ENCODE data around the gene MYH8. TPM values are rescaled to one million over a fixed set of nuclear protein-coding genes. Genes with fewer than 3 reads are reported as not detected.
A peak's percentile ranks its signal among the peaks of the same experiment; 100 is the strongest.

The MYH8 gene
- total RNA-seq, 4 donors from 2014 or later = not detected

GRCh38 chr17:10385871-10386270 is 35.9 kb downstream of the MYH8 start:
- in situ Hi-C loops (cut with MboI; ENCODE audit: low pct_ligation_motif_present in 1 of 4, low pct_unique_long_range_greater_than_20kb in 1 of 4, low sequenced_read_pairs in 3 of 4) = no loop called here
- intact Hi-C loops (cut with DNase I; ENCODE audit: low total_unique reads) = no loop called here

GRCh38 chr17:10384175-10384574 is 37.6 kb downstream of the MYH8 start:
- WGBS, 2 donors (ENCODE audit: low coverage in 1 of 2) = 17 to 60% methylated on average over 1 to 8 of the region's 8 CpGs
- TF ChIP-seq EP300 (IDR thresholded peaks at IDR 0.05; ENCODE audit: low read depth) (no peak), POLR2AphosphoS5 (IDR thresholded peaks at IDR 0.05) (peak in 2 of 3 donors; percentile 45 to 75), POLR2A (IDR thresholded peaks at IDR 0.05) (no peak)
- in situ Hi-C loops (cut with MboI; ENCODE audit: low pct_ligation_motif_present in 1 of 4, low pct_unique_long_range_greater_than_20kb in 1 of 4, low sequenced_read_pairs in 3 of 4) = no loop called here
- Histone ChIP-seq H3K9me3 (no peaks in the 10 kb centered on the region), H3K27me3 (no peaks in the 10 kb centered on the region), H3K4me1 (no peaks in the 10 kb centered on the region), H3K4me3 (no peak overlapping the region), H3K27ac (no peak overlapping the region), H3K36me3 (no peaks in the 10 kb centered on the region)
- DNase-seq = no peak
- intact Hi-C loops (cut with DNase I; ENCODE audit: low total_unique reads) = no loop called here

More at GRCh38 chr17:10385871-10386270, 35.9 kb downstream of the MYH8 start:
- H3K27ac ChIP-seq = no peak overlapping the region
- H3K4me1 ChIP-seq = no peaks in the 10 kb centered on the region
- no peaks in the 10 kb centered on the region for H3K36me3 ChIP-seq
- WGBS, 2 donors (ENCODE audit: low coverage in 1 of 2) = 67 to 78% methylated on average over 1 to 6 of the region's 6 CpGs
- H3K27me3 ChIP-seq = no peaks in the 10 kb centered on the region
- DNase-seq = no peak
- no peak for TF ChIP-seq POLR2A (IDR thresholded peaks at IDR 0.05)
- TF ChIP-seq POLR2AphosphoS5 (IDR thresholded peaks at IDR 0.05) = no peak
- TF ChIP-seq CTCF (IDR thresholded peaks at IDR 0.05) = no peak
- no peak for TF ChIP-seq EP300 (IDR thresholded peaks at IDR 0.05; ENCODE audit: low read depth)
- no peak overlapping the region for H3K4me3 ChIP-seq
- H3K9me3 ChIP-seq = no peaks in the 10 kb centered on the region

GRCh38 chr17:10380631-10381408 is 40.9 kb downstream of the MYH8 start:
- Histone ChIP-seq H3K4me3 (no peak overlapping the region), H3K27me3 (no peaks in the 10 kb centered on the region), H3K27ac (no peak overlapping the region), H3K36me3 (no peaks in the 10 kb centered on the region), H3K9me3 (no peaks in the 10 kb centered on the region), H3K4me1 (no peaks in the 10 kb centered on the region)
- TF ChIP-seq EP300 (IDR thresholded peaks at IDR 0.05; ENCODE audit: low read depth) (no peak), POLR2A (IDR thresholded peaks at IDR 0.05) (no peak), POLR2AphosphoS5 (IDR thresholded peaks at IDR 0.05) (no peak), CTCF (IDR thresholded peaks at IDR 0.05) (no peak)
- in situ Hi-C loops (cut with MboI; ENCODE audit: low pct_ligation_motif_present in 1 of 4, low pct_unique_long_range_greater_than_20kb in 1 of 4, low sequenced_read_pairs in 3 of 4) = no loop called here
- intact Hi-C loops (cut with DNase I; ENCODE audit: low total_unique reads) = no loop called here
- 77% methylated on average over 3 of the region's 3 CpGs; no CpG with 5 or more reads in 1 of the 2 donors for WGBS, 2 donors (ENCODE audit: low coverage in 1 of 2)
- DNase-seq = no peak

GRCh38 chr17:10372906-10373305 is 48.8 kb downstream of the MYH8 start, which contains the start of gene MYH13:
TSS of gene MYH13 (minus strand) at chr17:10373006. CDS start at chr17:10364530, 8,476 bp downstream.
- TF ChIP-seq CTCF (IDR thresholded peaks at IDR 0.05) (no peak), POLR2A (IDR thresholded peaks at IDR 0.05) (no peak), EP300 (IDR thresholded peaks at IDR 0.05; ENCODE audit: low read depth) (no peak), POLR2AphosphoS5 (IDR thresholded peaks at IDR 0.05) (no peak)
- intact Hi-C loops (cut with DNase I; ENCODE audit: low total_unique reads) = no loop called here
- 82 to 93% methylated on average over 4 to 5 of the region's 5 CpGs for WGBS, 2 donors (ENCODE audit: low coverage in 1 of 2)

More at GRCh38 chr17:10372906-10373305, 48.8 kb downstream of the MYH8 start, which contains the start of gene MYH13:
- in situ Hi-C loops (cut with MboI; ENCODE audit: low pct_ligation_motif_present in 1 of 4, low pct_unique_long_range_greater_than_20kb in 1 of 4, low sequenced_read_pairs in 3 of 4) = no loop called here
- DNase-seq = no peak
- no peaks in the 10 kb centered on the region for H3K36me3 ChIP-seq
- H3K27me3 ChIP-seq = no peaks in the 10 kb centered on the region
- H3K9me3 ChIP-seq = no peaks in the 10 kb centered on the region
- H3K4me3 ChIP-seq = no peak within 1 kb of the TSS
- no peaks in the 10 kb centered on the region for H3K4me1 ChIP-seq
- H3K27ac ChIP-seq = no peak within 1 kb of the TSS
